Stimulated activated CD4-positive, alpha-beta T cell treated with anti-CD3 and anti-CD28 coated beads, Interleukin-1b, Interleukin-23, amount 100 ng/mL, for 24 hours (primary cell): Measurements from ENCODE around the gene NEDD9.

Experiments used
- DNase-seq, 4 experiments: peaks; one replicate each; pipeline ENCODE4 v3.0.0-alpha.2; 2020; ENCODE audit warnings: low read depth in 4 of 4, low spot score in 1 of 4

NEDD9 gene

DNA sequence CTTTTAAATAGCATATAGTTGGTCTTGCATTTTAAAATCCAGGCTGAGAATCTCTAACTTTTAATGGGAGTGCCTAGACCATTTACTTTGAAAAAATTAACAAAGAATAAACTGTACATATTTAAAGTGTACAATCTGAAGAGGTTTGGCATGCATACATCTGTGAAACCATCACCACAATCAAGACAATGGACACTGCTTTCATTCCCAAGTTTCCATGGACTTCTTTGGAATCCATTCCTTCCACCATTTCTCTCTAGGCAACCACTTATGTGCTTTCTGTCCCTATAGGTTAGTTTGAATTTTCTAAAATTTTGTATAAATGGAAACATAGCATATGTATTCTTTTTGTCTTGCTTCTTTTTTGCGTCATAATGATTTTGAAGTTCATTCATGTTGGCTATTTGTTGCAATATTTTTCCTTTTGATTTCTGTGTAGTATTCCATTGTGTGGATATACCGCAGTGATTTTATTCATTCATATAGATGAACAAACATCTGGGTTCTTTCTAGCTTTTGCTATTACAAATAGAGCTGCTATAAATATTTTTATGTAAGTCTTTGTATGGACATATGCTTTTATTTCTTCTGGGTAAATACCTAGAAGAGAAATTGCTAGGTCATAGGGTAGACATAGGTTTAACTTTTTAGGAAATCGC is 50.9 kb downstream of the NEDD9 start:
- DNase-seq: no peak

DNA sequence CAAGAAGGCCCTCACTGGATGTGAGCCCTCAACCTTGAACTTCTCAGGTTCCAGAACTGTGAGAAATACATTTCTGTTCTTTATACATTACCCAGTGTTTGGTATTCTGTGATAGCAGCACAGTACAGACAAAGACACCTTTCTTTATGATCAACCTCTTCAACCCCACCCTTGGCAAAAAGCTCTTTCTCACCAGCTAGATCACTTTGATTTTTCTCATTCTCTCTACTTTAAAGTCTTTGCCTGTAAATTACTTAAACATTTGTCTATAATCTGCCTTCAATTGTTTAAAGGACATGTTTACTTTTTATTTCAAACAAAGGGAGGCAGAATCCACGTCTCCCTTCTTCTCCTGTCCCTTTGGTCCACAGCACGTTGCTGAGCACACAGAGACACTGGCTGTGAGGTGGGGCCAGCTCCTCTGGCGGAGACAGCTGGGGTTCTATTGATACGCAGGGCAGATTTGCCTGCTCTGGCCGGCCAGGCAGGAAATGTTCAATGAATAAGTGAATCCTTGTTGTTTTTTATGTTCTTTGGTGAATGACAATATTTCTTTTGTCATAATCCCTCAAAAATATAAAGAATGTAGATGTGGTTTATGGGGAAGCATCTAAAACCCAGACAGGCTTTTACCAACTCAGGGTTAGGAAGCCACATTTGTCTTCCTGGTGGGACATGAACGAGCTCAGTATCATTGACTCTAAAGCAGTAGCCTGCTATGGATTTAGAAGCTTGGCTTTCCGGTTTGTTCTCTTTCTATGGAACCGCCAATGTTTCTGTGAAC is 52.9 kb downstream of the NEDD9 start:
- DNase-seq: no peak

- no peak for DNase-seq
Observed at GRCh38 chr6:11179088-11179418, 53.4 kb downstream of the NEDD9 start.

- DNase-seq: no peak
Observed at GRCh38 chr6:11177271-11177670, 55.2 kb downstream of the NEDD9 start.

DNA sequence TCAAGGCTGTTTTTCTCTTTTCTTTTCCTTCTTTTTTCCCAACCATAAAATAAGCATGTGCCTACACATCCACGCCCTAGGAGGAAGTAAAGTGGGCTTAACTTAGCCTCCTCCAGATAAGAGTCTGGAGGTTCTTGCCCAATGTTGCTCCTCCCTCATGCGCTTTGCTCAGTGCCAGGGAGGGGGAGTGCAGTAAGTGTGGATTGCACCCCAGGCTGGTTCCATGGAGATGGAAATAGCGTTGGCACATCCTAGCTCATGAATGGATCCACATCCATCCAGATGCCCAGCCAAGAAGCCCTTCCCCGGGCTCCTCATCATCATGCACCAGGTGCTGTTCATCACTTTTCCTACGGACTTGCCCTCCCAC is 58.2 kb downstream of the NEDD9 start:
- DNase-seq: no peak

DNA sequence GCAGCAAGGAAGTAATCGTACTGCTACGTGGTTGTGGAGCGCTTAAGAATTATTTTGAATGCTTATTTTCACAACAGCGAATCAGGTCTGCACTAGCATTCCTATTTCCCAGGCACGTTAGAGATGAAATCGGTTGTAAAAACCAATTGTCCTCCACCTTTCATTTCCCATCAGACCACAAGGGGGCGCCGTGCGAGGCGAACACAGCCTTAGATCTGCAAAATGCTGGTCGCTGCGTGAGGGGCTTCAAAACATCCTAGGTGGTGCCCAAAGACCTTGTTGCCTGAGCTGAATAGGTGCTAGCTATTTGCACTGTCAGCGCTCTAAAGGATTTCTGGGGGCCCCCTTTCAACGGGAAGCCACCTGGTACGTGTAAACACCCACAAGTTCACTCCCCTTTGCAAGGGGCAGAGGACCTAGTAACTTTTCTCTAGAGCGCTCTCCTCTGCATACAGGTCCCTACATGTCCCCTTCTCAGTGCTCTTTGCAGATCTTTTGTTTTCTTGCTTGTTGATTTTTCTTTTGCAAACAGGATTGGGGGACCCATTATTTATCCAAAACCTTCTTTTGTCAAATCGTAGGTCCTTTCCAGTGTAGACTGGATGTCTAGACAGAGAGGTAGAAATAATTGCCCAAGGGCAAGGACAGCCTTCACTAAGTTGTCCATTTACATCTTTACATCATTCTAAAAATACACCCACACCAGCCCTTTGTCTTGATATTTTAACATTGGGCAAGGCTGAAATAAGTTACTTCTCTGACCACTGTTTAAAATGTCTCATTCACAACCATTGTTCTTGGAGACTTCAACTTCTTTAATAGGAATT is 59.8 kb downstream of the NEDD9 start:
- DNase-seq: peak; percentile 61 to 79 (median 67)

GRCh38 chr6:11171952-11172351 is 60.5 kb downstream of the NEDD9 start:
- no peak for DNase-seq

DNA sequence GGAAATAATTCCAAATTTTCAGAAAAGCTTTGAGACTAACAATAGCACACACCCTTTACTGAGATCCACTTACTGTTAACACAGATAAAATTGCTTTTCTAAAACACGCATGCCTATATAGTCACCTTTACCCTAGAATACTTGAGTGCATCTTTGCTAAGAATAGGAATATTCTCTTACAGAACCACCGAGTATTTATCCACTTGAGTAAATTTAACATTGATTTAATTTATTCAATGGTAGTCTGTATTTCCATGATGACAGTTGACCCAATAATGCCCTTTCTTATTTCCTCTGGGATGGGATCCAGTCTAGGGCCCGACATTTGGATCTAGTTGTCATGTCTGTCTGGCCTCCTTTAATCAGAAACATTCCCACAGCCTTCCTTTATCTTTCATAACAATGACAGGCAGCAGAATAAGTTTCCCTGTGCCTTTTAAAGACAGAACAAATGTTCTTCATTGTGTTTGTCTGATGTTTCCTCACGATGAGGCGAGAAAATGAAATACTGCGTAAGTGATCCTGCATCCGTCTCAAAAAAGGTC is 64.3 kb downstream of the NEDD9 start:
- no peak for DNase-seq

DNA sequence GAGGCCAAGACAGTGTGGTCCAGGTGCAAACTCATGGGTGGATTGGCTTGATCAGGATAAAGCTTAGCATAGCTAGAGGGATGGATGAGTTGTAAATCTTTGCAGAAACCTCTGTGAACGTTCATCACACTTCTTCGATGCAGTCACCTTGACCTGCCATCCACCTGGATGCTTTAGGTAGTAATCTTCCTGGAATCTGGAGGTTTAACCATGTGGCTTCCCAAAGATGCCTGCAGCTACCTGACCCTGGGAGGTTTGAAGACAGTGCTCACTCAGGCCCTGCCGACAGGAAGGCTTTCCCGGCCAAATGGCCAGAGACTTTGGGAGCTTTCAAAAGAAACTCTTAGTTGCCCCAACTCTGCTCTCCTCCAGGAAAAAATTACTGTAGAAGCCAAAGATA is 65.5 kb downstream of the NEDD9 start:
- DNase-seq: no peak

DNA sequence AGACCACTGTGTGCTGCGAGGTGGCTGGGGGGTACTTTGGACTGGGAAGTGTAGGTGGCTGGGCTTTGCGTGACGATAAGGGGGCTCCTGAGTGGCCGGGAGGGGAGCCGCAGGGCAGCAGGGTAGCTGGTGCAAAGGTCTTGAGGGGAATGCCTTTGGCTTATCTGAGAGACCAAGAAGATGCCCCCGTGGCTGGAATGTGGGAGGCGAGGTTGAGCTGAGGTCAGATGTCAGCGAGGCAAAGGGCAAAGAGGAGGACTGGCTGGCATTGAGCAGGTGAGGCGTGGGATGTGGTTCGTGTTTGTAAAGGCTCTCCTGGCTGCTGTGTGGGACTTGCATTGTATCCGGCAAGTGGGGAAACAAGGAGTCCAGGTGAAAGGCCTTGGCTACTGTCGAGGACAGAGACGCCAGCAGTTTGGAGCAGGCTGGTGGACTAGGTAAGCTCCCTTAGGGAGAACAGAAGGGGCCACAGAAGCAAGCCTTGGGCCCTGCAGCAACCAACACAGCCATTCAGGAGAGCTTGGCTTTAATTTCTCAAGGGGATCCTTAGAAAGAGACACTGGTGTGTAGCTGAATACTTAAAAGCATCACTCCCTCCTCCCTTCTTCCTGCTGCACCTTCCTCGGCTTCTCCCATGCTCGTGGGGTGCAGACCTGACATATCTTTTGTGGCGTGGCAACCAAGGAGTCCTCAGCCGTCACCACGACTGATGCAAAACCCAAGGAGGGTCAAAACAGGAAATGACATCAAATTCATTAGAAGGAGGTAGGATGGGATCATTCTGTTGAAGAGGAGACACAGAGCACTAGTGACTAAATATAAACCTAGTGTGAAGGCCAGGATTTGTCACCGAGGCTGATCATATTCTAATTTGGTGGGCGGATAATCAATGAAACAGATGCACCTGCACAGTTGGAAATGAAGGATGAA is 67.5 kb downstream of the NEDD9 start:
- no peak for DNase-seq

- DNase-seq: no peak
Observed at GRCh38 chr6:11163932-11164331, 68.5 kb downstream of the NEDD9 start.

DNA sequence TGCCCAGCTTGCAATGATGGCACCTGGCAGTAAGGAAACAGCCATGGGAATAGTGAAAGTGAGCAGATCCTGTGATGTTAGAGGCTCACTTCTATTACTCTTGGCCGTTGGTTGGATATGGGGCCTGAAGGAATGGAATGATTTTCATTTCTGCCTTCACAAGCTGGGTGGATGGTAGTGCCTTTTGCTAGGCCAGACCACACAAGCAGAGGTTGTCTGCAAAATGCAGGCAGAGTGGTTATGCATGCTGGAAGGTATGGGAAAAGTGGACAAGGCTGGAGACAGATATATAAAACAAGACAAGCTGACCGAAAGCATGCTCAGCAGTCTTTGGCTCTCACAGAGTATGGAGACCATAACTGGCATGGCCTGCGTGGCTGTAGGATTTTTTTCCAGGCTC is 70.2 kb downstream of the NEDD9 start:
- DNase-seq: no peak

DNA sequence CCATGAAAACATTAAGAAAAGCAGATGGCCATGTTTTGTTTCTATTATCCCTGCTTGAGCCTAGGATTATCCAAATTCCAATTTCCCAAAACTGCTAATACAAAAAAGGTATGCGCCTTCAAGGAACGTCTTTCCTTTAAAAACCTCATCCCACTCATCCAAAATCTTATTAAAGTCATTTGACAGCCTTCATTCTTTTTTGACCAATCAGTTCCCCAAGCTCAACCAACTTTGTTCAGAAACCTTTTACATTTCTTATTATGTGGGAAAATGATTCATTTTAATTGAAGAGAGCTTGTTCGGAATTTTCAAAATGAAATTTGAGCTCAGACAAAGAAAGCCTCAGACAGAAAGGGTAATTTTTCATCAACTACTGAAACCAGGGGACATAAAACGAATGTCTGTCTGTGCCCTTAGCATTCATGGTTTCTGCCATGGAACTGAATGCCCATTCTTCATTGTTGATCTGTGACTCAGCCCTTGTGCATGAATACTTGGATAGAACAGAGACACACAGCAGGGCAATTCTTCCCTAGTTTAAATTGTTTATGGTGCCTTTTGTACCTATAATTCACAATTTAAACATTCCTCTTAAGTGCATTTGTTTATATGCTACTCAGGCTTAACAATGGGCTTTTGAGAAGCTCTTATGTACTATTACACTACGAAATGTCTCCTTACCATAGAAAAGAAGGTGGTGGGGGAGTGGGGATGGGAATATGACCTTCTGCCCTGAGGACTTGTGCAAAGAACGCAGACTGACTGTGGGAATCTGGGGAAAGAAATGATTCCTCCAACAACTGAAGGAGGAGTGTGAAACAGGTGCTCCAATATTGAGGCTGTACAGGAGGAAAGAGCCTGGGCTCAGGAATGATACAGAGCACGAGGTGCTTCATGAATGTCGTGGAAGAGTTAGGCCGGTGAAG is 71.2 kb downstream of the NEDD9 start:
- DNase-seq: no peak

DNA sequence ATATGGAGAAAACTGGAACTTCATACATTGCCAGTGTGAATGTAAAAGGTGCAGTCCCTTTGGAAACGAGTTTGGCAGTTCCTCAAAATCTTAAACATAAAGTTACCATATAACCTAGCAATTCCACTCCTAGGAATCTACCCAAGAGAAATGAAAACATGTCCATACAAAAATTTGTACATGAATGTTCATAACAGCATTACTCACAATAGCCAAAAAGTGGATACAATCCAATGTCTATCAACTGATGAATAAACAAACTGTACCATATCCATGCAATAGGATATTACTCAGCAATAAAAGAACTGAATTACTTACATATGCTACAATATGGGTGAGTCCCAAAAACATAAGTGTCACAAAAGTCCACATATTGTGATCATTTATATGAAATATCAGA is 72.3 kb downstream of the NEDD9 start:
- no peak for DNase-seq

DNA sequence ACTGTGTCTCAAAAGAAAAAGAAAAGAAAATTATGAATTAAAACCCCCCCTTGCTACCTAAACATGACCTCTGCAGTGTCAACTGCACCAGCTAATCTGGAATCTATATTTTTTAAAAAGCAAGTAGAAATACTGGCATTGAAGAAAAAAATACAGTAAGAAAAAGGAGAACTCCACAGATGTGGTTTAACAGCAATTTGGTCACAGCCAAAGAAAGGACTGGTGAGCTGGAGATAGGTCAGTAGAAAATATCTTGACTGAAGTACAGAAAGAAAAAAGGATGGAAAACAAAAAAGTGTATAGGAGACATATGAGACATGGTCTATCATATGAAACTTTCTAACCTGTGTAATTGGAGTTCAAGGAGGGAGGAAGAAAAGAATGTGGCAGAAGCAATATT is 76.9 kb downstream of the NEDD9 start:
- DNase-seq: no peak

GRCh38 chr6:11153447-11153846 is 79.0 kb downstream of the NEDD9 start:
- DNase-seq: no peak

- DNase-seq: no peak
Observed at GRCh38 chr6:11152581-11152980, 79.9 kb downstream of the NEDD9 start.

DNA sequence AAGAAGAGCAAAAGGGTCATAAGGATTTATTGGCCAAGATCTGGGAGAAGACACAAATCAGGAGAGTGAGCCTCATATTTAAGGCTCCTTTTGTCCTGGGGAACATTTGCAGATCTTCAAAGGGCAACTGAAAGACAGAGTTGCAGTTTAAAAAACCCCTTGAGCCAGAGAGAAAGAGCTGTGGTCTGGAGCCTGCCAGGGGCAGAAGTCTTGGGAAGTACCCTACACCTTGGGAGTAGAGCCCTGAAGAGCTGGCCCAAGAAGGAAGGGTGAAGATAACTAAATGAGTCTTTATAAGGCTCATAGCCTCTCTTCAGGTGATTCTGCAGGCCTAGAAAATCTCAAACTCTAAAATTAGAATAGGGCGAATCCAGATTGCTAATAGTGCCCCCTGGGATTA is 81.0 kb downstream of the NEDD9 start:
- DNase-seq: no peak

GRCh38 chr6:11149551-11149950 is 82.9 kb downstream of the NEDD9 start:
- DNase-seq: no peak
